Measurements from ENCODE around the gene SHC1. TPM values are rescaled to one million over a fixed set of nuclear protein-coding genes. Genes with fewer than 3 reads are reported as not detected.

SHC1 gene
- total and polyA plus RNA-seq, 2 donors (not counting 1 experiment from before 2014, with no cell fraction given), result 50.1 to 61.4 TPM

GRCh38 chr1:154999571-155000410 is 29.2 kb upstream of the SHC1 start:
- under 1% methylated on average over 39 of the region's 50 CpGs for WGBS (ENCODE audit: insufficient coverage)
- intact Hi-C loops (cut with micrococcal nuclease), result loop anchor here (1.0 to 5.0 kb wide), 7 partner anchors 24 to 672 kb away; partner anchors contain the start of genes ADAR, ATP8B2, EFNA4 and UBE2Q1
- CTCF ChIA-PET, result interaction anchor here (0.6 to 18.4 kb wide), 20 partner anchors 10 to 1288 kb away, joined by 3 to 295 read pairs (median 8); partner anchors contain the start of genes CKS1B, FLAD1, PBXIP1 and PMVK
- H3K36me3 ChIP-seq (replicated peaks in 1 of 2; ENCODE audit: control extremely low read depth in 1 of 2, control insufficient read depth in 1 of 2, extremely low read depth in 1 of 2, insufficient read depth in 2 of 2, low read length in 1 of 2), result no peaks in the 10 kb centered on the region
- peak overlapping the region; percentile 93 for H3K27ac Mint-ChIP-seq
- H3K27me3 ChIP-seq (replicated peaks in 1 of 4; ENCODE audit: control extremely low read depth in 1 of 4, control insufficient read depth in 3 of 4, insufficient read depth in 4 of 4, low read length in 3 of 4), result no peaks in the 10 kb centered on the region
- ATAC-seq (ENCODE audit: low read depth) (no peak), DNase-seq (peak; percentile 72)
- no peaks in the 10 kb centered on the region for H3K9me3 Mint-ChIP-seq (ENCODE audit: insufficient read depth)
- no peaks in the 10 kb centered on the region for H3K9me3 ChIP-seq (ENCODE audit: control extremely low read depth in 1 of 3, control insufficient read depth in 2 of 3, insufficient read depth in 1 of 3, low read length in 2 of 3)
- peaks cover 29% of the 10 kb centered on the region for H3K79me2 ChIP-seq (ENCODE audit: control insufficient read depth, insufficient read depth, low read length)
- no peaks in the 10 kb centered on the region for H3K27me3 Mint-ChIP-seq
- POLR2A ChIA-PET, result interaction anchor here (0.6 to 7.4 kb wide), 12 partner anchors 12 to 137 kb away, joined by 3 to 74 read pairs (median 5); partner anchors contain the start of genes CKS1B, FLAD1, PMVK and PYGO2
- peak overlapping the region; percentile 63 to 93 (median 74) for H3K4me3 ChIP-seq (ENCODE audit: control extremely low read depth in 1 of 5, extremely low read depth in 1 of 5, insufficient read depth in 1 of 5, low read depth in 2 of 5, low read length in 4 of 5)
- peak overlapping the region; percentile 42 to 73 for H3K27ac ChIP-seq (ENCODE audit: low read length in 2 of 2)
- peaks cover 34% of the 10 kb centered on the region for H3K4me1 Mint-ChIP-seq
- H2AFZ ChIP-seq (ENCODE audit: insufficient read depth, low read depth, low read length, poor library complexity, severe bottlenecking), result peak overlapping the region; percentile 68
- H4K20me1 ChIP-seq (ENCODE audit: control insufficient read depth, insufficient read depth, low read length, poor library complexity, severe bottlenecking), result no peaks in the 10 kb centered on the region
- peak overlapping the region; percentile 75 for H3K9ac ChIP-seq (ENCODE audit: low read length)
- peaks cover 20 to 29% of the 10 kb centered on the region in 2 donors for H3K4me1 ChIP-seq (ENCODE audit: control insufficient read depth in 2 of 2, insufficient read depth in 2 of 2, low read length in 2 of 2)
- TF ChIP-seq EZH2 (IDR thresholded peaks at IDR 0.05; ENCODE audit: borderline replicate concordance, insufficient read depth, low read depth, low read length, poor library complexity, severe bottlenecking) (no peak), CTCF (IDR thresholded peaks at IDR 0.05) (no peak)
- peak overlapping the region; percentile 90 for H3K4me3 Mint-ChIP-seq
- H3K4me2 ChIP-seq (replicated peaks; ENCODE audit: low read depth, low read length, poor library complexity, severe bottlenecking), result peak overlapping the region; percentile 97

Measured in B cell (primary cell).